ENCODE measurements around the gene GABARAPL2.

DNA sequence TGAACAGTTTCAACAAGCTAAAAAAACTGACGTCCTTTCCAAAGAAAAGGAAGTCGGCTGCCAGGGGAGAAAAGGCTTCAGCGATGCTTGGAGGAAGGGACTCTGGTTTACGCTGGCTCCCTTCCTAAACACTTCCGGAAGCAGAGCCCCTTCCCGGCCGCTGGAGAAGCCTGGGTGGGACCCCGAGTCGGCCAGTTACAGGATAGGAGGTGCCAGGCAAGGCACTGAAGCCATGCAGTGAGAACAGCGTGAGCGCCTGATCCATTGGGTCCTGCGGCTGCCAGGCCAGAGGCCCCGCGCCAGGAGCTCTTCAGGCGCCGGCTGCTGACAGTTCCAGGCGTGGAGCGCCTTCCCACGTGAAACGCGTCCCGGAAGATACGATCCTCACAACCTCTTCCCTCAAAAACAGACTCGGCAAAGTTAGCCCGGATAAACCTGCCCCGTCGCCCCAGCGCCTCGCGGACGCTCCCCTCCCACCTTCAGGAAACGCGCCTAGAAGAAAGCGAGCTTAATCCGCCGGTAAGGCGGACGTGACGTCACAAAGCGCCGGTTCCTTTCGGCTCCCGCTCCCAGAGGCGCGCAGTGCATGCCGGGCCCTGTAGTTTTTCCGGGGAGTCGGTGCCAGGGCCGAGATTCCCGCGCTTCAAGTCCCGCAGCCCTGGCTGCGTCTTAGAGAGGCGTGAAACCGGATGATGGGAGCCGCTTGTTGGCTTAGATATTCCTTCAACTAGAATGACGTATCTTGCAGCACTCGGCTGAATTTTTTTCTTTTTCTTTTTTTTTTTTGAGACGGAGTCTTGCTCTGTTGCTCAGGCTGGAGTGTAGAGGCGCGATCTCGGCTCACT is 56.8 kb downstream of the GABARAPL2 start, which contains the start of gene ADAT1:
- TF ChIP-seq TCF4 (CRISPR knock-in tag; IDR thresholded peaks at IDR 0.05; ENCODE audit: borderline replicate concordance) (no peak), TOX (CRISPR knock-in tag; IDR thresholded peaks at IDR 0.05; ENCODE audit: borderline replicate concordance) (no peak), ARNTL (CRISPR knock-in tag; IDR thresholded peaks at IDR 0.05; ENCODE audit: borderline replicate concordance, low read depth) (no peak), ZFP3 (CRISPR knock-in tag; IDR thresholded peaks at IDR 0.05) (no peak), ZNF565 (CRISPR knock-in tag; conservative IDR thresholded peaks at IDR 0.05; ENCODE audit: low read depth) (no peak)
- TF ChIP-seq, protein P1, sequence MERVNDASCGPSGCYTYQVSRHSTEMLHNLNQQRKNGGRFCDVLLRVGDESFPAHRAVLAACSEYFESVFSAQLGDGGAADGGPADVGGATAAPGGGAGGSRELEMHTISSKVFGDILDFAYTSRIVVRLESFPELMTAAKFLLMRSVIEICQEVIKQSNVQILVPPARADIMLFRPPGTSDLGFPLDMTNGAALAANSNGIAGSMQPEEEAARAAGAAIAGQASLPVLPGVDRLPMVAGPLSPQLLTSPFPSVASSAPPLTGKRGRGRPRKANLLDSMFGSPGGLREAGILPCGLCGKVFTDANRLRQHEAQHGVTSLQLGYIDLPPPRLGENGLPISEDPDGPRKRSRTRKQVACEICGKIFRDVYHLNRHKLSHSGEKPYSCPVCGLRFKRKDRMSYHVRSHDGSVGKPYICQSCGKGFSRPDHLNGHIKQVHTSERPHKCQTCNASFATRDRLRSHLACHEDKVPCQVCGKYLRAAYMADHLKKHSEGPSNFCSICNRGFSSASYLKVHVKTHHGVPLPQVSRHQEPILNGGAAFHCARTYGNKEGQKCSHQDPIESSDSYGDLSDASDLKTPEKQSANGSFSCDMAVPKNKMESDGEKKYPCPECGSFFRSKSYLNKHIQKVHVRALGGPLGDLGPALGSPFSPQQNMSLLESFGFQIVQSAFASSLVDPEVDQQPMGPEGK (CRISPR knock-in tag; IDR thresholded peaks at IDR 0.05; ENCODE audit: borderline replicate concordance) = no peak
